Measurements from ENCODE around the gene THY1.

The THY1 gene

GRCh38 chr11:119369132-119369925, 53.6 kb downstream of the THY1 start:
- POLR2A ChIA-PET, result interaction anchor here (1.7 kb wide), 1 partner anchor 32 kb away, joined by 4 read pairs; no protein-coding TSS in a partner anchor
- DNase-seq (ENCODE audit: extremely low spot score), result no peak

GRCh38 chr11:119368121-119369034, 54.6 kb downstream of the THY1 start:
- DNase-seq (ENCODE audit: extremely low spot score), result no peak
- ChIA-PET CTCF (interaction anchor here (0.7 to 2.0 kb wide), 6 partner anchors 13 to 176 kb away, joined by 3 to 12 read pairs (median 4); partner anchors contain the start of genes C1QTNF5 and USP2), POLR2A (interaction anchor here (1.0 to 2.2 kb wide), 3 partner anchors 11 to 31 kb away, joined by 3 to 7 read pairs (median 4); no protein-coding TSS in a partner anchor)
- TF ChIP-seq L3MBTL2 (conservative IDR thresholded peaks at IDR 0.05) (no peak), FOXM1 (IDR thresholded peaks at IDR 0.05; ENCODE audit: borderline replicate concordance) (no peak), LEF1 (IDR thresholded peaks at IDR 0.05; ENCODE audit: borderline replicate concordance) (no peak), NFRKB (IDR thresholded peaks at IDR 0.05) (no peak), PKNOX1 (IDR thresholded peaks at IDR 0.05) (no peak), ZNF384 (IDR thresholded peaks at IDR 0.05) (no peak), SUZ12 (IDR thresholded peaks at IDR 0.05) (no peak), TARDBP (IDR thresholded peaks at IDR 0.05) (no peak), HDGF (IDR thresholded peaks at IDR 0.05; ENCODE audit: borderline replicate concordance) (no peak), FOXK2 (IDR thresholded peaks at IDR 0.05) (no peak), CTBP1 (IDR thresholded peaks at IDR 0.05; ENCODE audit: borderline replicate concordance) (no peak), ELF4 (IDR thresholded peaks at IDR 0.05) (no peak), ARNT (IDR thresholded peaks at IDR 0.05) (no peak), FOXA1 (IDR thresholded peaks at IDR 0.05) (no peak), BHLHE40 (IDR thresholded peaks at IDR 0.05; ENCODE audit: borderline replicate concordance) (no peak), SP1 (IDR thresholded peaks at IDR 0.05) (no peak)

More at GRCh38 chr11:119369132-119369925, 53.6 kb downstream of the THY1 start:
- TF ChIP-seq BHLHE40 (IDR thresholded peaks at IDR 0.05; ENCODE audit: borderline replicate concordance) (no peak), FOXK2 (IDR thresholded peaks at IDR 0.05) (no peak), FOXA1 (IDR thresholded peaks at IDR 0.05) (no peak), FOXM1 (IDR thresholded peaks at IDR 0.05; ENCODE audit: borderline replicate concordance) (no peak), ARNT (IDR thresholded peaks at IDR 0.05) (no peak), CTBP1 (IDR thresholded peaks at IDR 0.05; ENCODE audit: borderline replicate concordance) (no peak)
- CTCF ChIA-PET, result interaction anchor here (1.5 to 2.0 kb wide), 4 partner anchors 12 to 31 kb away, joined by 3 to 12 read pairs (median 6); partner anchors contain the start of genes C1QTNF5 and USP2

- CTCF ChIA-PET, result interaction anchor here (1.1 to 2.0 kb wide), 5 partner anchors 14 to 107 kb away, joined by 3 to 12 read pairs (median 4); partner anchors contain the start of genes C1QTNF5 and USP2
- POLR2A ChIA-PET, result interaction anchor here (0.9 to 2.2 kb wide), 4 partner anchors 11 to 30 kb away, joined by 3 to 7 read pairs (median 4); partner anchors contain the start of gene USP2
- DNase-seq (ENCODE audit: extremely low spot score), result no peak
- no peak for TF ChIP-seq TARDBP (IDR thresholded peaks at IDR 0.05)
- no peak for TF ChIP-seq ZNF384 (IDR thresholded peaks at IDR 0.05)
- no peak for TF ChIP-seq LEF1 (IDR thresholded peaks at IDR 0.05; ENCODE audit: borderline replicate concordance)
- TF ChIP-seq FOXK2 (IDR thresholded peaks at IDR 0.05), result no peak
- no peak for TF ChIP-seq SUZ12 (IDR thresholded peaks at IDR 0.05)
- TF ChIP-seq CTBP1 (IDR thresholded peaks at IDR 0.05; ENCODE audit: borderline replicate concordance), result no peak
- no peak for TF ChIP-seq FOXM1 (IDR thresholded peaks at IDR 0.05; ENCODE audit: borderline replicate concordance)
- TF ChIP-seq L3MBTL2 (conservative IDR thresholded peaks at IDR 0.05), result no peak
- TF ChIP-seq FOXA1 (IDR thresholded peaks at IDR 0.05), result no peak
- no peak for TF ChIP-seq ELF4 (IDR thresholded peaks at IDR 0.05)
- no peak for TF ChIP-seq BHLHE40 (IDR thresholded peaks at IDR 0.05; ENCODE audit: borderline replicate concordance)
- TF ChIP-seq PKNOX1 (IDR thresholded peaks at IDR 0.05), result no peak
- no peak for TF ChIP-seq SP1 (IDR thresholded peaks at IDR 0.05)
- no peak for TF ChIP-seq NFRKB (IDR thresholded peaks at IDR 0.05)
Measured at GRCh38 chr11:119367661-119368120, 55.3 kb downstream of the THY1 start.
